SH-SY5Y (cell line): ENCODE measurements around the gene STEEP1.

Experiments used
- GATA2 ChIP-seq: IDR thresholded peaks from 2 replicates; pipeline ENCODE4 v1.6.1; 2011; ENCODE audit warnings: mild to moderate bottlenecking, low read depth, low read length
- GATA3 ChIP-seq: IDR thresholded peaks from 2 replicates; pipeline ENCODE4 v1.6.1; 2011; ENCODE audit warnings: low read depth, mild to moderate bottlenecking, low read length, moderate library complexity

The STEEP1 gene

DNA sequence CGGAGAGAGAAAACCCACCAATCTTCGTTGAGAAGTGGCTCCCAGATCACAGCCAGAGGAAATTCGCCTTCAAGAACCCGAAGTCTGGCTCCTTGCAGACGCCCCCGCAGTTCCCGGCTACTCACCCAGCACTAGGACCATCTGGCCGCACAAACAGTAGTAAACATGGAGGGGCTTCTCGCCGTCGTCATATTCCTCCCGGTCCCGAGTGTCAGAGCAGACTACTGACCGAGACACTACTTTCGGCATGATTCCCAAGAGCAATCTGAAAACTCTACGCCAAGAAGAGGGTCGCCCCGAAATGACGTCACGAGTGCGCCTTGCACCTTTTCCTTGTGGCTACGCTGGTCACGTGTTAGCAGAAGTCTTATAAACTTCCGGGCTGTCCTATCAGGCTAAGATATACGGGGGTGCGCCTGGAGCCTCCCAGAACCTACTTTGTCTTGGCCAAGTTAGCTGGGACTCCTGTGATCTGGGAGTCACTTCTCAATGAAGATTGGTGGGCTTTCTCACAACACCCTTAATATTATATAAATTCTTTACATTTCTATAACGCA, at the start of gene STEEP1:
Gene STEEP1, minus strand, starts transcription at position 303 of the 557 bp plus-strand sequence. Its CDS starts 54 bp downstream, at position 249.
- 0 out of 2 replicates have a peak, but pooled peaks have one; percentile 8 for TF ChIP-seq GATA2
- no peak for TF ChIP-seq GATA3

DNA sequence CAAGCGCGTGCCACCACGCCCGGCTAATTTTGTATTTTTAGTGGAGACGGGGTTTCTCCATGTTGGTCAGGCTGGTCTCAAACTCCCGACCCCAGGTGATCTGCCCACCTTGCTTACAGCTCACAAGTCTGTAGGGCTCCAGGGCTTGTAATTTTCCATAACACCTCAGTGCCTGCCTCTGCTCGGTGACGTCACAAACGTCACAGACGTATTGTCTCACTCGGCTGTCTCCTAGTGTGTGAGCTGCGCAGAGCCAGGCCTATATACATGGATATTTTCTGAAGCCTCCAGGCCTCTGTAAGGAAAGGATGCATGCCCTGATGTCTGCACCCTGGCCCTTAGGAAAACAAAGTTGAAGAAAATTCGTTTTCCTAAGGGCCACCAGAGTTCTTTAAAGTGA, 49.6 kb upstream of the STEEP1 start:
- no peak for TF ChIP-seq GATA3
- no peak for TF ChIP-seq GATA2

DNA sequence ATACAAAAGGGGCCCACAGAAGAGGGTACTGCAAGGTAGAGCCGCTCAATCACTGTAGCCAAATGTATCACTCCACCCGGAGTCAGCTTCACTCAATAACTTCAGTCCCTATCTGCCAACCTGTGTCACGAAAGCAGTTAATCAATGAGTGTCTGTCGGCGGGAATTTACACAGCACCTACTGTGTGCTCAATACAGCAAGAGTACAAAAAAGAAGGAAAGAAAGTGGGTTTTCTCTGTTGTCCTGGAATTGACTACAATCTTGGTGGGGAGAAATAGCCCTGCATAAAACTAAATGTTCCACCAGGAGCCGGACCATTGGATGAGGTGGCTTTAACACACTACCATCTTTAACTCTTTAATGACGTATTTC, 41.8 kb upstream of the STEEP1 start:
- TF ChIP-seq GATA2 (no peak), GATA3 (no peak)

DNA sequence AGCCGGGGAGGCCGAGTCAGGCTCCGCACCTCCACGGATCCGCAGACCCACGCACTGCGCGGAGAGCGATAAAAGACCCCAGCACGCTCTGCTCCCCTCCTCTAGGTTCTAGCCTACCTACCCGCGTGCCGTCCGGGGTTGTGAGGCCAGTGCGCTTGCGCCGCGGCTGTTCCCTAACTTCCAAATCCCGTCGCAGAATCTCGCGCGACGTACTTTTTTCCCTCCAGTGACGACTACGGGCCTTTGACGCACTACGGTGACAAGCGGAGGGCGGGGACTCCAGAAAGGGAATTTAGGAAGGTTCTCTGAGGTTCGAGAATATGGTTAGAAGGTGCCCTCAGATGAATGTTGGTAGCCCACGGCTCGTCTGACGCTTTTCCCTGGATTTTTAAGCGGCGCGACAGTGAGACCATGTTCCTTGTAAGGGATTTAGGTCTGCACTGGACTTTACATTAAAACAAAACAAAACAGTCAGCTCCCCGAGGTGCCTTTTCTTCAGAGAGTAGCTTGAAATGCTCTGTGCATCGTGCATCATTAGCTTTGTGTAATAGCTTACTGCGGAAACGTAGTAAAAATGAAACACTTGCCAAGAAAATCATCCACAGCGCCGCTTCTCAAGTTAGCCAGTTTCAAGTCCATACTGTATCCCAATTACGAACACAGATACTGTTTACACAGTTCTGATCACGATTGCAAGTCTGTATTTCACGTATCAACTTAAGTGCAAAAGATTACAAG, 41.2 kb upstream of the STEEP1 start, which contains the start of gene NKRF:
Gene NKRF, minus strand, starts transcription at position 145 of the 738 bp plus-strand sequence.
- no peak for TF ChIP-seq GATA2
- no peak for TF ChIP-seq GATA3

DNA sequence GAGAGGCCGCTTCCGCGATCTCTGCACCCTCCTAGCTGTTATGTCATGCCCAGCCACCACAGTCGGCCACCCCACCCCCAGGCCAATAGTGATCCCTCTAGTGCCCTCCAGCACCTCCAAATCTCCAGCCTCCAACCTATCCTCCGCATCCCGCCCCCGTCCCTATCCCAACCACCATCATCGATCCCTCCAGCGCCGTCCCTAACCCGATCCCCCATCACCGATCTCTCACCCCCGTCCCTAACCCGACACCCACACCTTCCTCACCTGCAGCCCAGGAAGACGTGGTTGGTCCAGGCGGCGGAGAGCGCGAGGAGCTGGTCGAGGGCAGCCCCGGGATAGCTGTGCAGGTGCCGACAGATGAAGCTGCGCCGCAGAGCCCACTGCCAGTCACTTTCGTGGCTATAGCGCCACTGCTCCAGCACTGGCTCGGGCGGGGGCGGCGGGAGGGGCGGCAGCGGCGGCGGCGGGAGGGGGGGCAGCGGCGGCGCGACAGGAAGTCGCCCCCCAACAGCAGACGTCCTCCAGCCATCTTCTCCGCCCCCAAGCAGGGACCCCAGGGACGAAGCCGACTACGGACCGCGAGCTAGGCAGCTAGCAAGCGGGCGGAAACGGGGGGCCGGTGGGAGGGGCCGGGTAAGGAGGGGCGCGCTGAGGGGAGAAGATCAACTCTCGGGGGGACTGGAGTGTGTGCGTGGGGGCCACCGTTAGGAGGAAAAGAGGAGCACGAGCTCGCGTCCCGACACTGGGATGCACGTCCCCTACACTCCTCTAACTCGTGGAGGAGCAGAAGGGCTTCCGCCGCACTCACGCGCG, 40.5 kb upstream of the STEEP1 start:
- TF ChIP-seq GATA3, result no peak
- TF ChIP-seq GATA2, result no peak

DNA sequence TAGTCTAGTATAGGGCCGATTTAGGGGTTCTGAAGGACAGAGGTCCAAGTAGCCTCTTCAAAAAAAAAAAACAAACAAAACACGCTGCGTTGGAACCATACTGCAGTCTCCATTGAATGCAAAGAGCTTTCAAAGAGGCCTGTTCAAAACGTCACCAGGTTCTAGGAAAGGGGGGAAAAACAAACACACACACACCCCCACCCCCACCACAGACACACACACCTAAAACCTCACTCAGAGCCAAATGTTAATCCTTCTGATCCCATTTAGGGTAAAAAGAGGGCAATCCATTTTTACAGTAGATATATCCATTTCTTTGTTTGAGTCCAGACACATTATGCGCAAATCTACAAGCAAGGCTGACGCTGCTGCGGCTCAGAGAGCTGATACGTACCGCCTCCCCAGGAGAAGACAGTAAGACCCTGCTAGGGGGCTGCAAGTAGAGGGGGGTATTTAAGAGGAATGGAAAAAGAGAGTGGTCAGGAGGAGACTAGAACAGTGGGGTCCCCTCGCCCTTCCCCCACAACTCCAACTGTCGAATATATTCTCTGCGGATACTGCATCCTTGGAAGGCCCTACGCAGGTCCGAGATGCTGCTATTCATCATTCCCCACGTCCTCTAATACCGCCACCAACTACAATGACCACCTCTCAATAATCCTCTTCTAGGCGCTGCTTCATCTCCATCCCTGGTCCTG, 39.7 kb upstream of the STEEP1 start:
- TF ChIP-seq GATA2 (no peak), GATA3 (no peak)

DNA sequence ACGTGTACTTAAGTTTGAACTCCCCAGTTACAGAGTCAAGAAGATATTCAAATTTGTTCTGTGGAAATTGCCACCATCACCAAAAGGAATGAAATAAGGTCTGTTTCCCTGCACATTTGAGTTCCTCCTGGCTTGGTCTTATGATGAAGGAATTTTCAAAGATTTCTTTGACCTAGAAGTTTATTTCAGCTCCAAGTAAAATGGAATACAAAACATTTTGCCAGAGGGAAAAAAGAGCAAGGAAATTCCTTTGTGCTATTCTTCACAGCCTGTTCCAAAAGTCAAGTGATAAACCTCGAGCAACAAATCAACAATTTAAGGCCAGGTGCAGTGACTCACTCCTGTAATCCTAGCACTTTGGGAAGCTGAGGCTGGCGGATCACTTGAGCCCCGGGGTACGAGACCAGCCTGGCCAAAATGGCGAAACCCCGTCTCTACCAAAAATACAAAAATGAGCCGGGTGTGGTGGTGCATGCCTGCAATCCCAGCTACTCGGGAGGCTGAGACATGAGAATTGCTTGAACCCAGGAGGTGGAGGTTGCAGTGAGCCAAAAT, 37.6 kb upstream of the STEEP1 start:
- TF ChIP-seq GATA2 (no peak), GATA3 (no peak)

DNA sequence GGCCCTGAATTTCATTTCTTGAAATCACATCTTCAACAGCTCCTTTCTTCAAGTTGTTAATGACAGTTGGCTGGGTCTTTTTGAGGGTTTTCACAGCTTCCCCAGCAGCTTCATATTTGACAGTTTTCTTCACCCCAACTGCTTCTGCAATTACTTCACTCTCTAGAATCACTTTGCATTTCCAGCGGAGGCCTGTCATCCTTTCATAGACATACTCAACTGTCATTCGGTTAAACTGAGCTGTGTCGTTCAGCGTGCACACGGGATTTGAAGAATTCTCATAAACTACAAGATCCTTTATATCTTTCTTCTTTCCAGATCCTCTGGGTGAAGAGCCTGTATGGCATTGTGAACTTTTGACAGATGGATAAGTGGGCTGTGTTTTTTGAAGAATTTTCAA, 24.6 kb upstream of the STEEP1 start:
- TF ChIP-seq GATA2 (no peak), GATA3 (no peak)

DNA sequence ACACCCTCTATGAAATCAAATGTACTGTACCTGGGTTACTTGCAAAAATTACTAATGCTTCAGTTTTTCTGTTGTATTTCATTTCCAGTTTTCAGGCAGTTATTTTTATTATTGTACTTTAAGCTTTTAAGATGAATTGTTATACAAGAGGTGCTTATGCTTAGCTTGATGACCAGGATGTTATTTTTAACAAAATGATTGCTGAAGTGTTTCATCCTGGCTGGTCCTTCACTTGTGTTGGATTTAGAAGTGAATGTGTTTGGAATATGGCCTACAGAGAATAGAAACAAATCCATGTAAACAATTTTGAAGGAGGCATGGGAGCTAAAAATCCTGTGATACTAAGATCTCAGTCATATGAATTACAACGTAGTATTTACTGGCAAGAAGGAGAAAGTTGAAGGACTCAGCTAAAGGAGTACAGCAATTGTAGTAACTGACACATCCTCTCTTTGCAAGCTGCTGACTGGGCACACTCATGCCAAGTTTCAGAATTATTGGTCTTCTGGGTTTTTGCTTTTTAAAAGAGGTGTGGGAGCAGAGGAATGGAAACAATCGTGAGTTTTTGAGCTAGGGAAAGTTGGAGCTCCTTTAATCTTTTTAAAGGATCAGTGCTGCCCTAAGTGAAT, 18.3 kb upstream of the STEEP1 start:
- no peak for TF ChIP-seq GATA3
- TF ChIP-seq GATA2, result no peak

DNA sequence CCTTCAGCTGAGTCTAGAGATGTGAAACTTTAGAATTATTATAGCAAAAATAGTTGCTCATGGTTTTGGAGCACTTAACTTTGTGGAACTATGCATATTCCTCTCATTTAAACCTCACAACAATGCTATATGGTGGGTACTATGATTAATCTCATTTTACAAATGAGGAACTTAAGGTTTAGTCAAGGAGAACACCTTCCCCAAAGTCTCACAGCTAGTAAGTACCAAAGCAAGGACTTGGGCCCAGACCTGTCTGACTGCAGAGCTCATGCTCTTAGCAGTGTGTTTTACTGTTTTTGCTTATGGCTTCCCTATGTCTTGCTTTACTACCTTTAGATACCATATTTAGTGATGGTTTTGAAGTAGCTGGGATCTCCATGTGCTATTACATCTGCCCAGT, 14.2 kb upstream of the STEEP1 start:
- no peak for TF ChIP-seq GATA3
- no peak for TF ChIP-seq GATA2

DNA sequence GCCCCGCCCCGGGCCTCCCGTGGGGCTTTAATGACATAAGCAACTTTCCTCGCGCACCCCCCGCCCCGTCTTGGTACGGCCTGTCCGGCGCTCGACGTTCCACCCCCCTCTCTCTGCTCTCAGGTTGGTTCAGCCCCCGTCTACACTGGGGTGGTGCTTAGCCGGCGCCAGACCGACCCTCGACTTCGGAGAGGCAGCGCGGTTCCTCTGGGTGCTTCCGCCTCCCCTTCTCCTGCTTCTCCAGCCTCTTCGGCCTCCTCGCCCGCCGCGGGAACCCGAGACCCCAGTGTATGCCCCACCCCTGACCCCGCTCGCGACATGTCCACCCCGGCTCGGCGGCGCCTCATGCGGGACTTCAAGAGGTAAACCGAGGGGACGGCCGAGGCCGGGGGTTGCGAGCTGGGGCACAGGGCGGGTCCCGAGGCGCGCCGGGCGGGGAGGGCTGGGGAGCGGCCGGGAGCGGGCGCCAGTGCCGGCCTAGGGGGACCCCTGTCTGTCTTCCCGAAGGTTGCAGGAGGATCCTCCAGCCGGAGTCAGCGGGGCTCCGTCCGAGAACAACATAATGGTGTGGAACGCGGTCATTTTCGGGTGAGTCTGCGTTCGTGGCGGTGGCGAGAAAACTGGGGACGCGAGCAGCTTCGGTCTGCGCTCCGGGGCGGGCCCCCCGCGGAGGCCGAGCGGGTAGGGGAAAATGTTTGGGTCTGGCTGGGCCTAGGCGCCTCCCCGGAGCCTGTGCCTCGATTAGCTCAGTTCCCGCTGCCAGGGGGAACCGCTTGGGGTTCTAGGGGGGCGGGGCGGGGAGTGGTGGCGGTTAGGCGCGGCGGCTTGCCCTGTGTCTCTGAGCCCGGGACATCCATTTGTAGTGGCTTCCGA, 9.4 kb upstream of the STEEP1 start, which contains the start of gene UBE2A:
Gene UBE2A, plus strand, starts transcription at position 170 of the 873 bp plus-strand sequence. Its CDS starts 149 bp downstream, at position 319.
- no peak for TF ChIP-seq GATA2
- no peak for TF ChIP-seq GATA3

DNA sequence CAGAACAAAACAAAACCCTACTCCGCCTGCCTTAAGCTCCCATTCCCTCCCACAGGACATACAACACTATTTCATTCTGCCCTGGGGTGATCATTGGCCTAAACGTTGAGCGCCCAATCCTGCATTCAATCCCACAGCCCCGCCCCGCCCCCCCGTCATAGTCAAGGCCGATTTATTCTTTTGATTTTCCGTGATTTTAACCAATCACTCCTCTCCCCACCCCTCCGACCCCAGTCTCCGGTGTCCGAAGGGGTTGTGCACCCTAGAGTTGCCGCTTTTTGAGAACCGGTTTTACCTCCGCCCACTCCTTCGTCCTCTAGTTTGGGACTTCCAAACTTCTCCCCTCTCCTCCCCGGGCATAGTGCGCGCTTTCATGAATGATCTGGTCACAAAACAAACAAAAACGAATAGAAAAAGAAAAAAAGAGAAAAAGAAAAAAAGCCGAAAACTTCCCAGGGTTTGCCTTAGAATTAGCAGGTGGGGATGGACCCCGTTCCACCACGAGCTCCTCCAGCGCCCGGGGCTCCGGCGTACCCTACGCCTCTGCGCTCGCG, 8.7 kb upstream of the STEEP1 start:
- TF ChIP-seq GATA3, result no peak
- TF ChIP-seq GATA2, result no peak

DNA sequence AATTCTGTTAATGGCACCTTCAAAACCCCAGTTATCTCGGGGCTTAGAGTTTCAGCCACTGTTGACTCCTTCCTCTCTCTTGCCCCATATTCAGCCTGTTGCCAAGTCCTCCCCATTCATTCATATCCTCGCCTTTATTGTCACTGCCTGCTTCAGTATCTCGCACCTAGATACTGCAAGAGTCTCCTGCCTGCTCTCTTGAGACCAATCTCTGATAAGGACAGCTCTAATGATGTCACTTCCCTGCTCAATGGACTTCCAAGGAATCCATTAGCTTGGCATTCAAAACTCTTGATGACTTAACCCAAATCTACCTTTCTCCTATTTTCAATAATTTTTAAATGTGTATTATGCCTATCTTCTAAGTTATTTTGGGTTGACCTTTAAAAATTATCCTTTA, 8.0 kb upstream of the STEEP1 start:
- TF ChIP-seq GATA2 (no peak), GATA3 (no peak)
